ENCODE results near the gene UBE2O.

DNA sequence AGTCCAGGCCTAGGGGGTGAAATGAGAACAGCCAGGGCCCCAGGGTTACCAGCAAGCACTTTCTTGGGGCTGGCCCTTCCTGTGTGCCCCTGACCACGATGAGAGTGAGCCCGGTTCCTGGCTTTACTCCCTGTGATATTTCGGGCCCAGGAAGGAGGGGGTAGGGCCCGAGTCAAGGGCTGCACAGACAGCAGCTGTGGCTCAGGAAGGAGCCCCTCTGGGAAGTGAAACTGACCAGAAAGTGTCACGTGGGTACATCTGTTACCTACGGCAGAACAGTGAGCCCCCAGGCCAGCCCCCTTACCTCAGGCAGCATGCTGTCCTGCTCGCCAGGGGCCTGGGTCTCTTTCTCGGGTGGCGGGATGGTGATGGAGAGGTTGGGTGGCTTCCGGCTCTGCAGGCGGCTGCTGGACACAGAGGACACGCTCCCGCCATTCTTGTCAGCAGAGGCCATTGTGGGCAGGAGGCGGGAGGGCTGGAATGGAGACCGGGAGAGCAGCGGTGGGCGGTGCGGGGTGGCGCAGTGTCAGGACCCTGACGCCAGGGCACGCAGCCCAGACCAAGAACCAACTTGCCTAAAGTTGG lies 28.2 kb upstream of the UBE2O start:
- TF ChIP-seq, protein P1, sequence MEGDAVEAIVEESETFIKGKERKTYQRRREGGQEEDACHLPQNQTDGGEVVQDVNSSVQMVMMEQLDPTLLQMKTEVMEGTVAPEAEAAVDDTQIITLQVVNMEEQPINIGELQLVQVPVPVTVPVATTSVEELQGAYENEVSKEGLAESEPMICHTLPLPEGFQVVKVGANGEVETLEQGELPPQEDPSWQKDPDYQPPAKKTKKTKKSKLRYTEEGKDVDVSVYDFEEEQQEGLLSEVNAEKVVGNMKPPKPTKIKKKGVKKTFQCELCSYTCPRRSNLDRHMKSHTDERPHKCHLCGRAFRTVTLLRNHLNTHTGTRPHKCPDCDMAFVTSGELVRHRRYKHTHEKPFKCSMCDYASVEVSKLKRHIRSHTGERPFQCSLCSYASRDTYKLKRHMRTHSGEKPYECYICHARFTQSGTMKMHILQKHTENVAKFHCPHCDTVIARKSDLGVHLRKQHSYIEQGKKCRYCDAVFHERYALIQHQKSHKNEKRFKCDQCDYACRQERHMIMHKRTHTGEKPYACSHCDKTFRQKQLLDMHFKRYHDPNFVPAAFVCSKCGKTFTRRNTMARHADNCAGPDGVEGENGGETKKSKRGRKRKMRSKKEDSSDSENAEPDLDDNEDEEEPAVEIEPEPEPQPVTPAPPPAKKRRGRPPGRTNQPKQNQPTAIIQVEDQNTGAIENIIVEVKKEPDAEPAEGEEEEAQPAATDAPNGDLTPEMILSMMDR (IDR thresholded peaks at IDR 0.05) = no peak
- no peak for TF ChIP-seq POLR2A (IDR thresholded peaks at IDR 0.05)

Data from Peyer's patch (tissue), 4 donors.